ENCODE data around the gene CHMP3.

- TF ChIP-seq ELF1 (IDR thresholded peaks at IDR 0.05), result no peak
- TF ChIP-seq RCOR1 (IDR thresholded peaks at IDR 0.05; ENCODE audit: low read length), result no peak
- no peak for TF ChIP-seq REST (IDR thresholded peaks at IDR 0.05; ENCODE audit: low read depth, low read length)
- TF ChIP-seq CTCF (IDR thresholded peaks at IDR 0.05), result no peak
- TF ChIP-seq TEAD4 (IDR thresholded peaks at IDR 0.05; ENCODE audit: borderline replicate concordance, insufficient read depth), result no peak
- TF ChIP-seq RFX5 (IDR thresholded peaks at IDR 0.05; ENCODE audit: low read length), result no peak
These were observed 41.3 kb downstream of the CHMP3 start for GRCh38 chr2:86521922-86522321.
